Measurements from ENCODE around the gene ADAM19. TPM values are rescaled to one million over a fixed set of nuclear protein-coding genes. Genes with fewer than 3 reads are reported as not detected.

The ADAM19 gene
- total RNA-seq, 6 experiments from 2014 or later, result 1.8 to 9.4 (median 4.5) TPM

- ATAC-seq (no peak), DNase-seq (no peak)
- Histone ChIP-seq H3K27me3 (no peaks in the 10 kb centered on the region), H3K9me3 (no peaks in the 10 kb centered on the region), H3K4me1 (no peaks in the 10 kb centered on the region), H3K36me3 (no peaks in the 10 kb centered on the region), H3K27ac (no peak overlapping the region), H3K4me3 (no peak overlapping the region)
- WGBS (ENCODE audit: insufficient coverage, low coverage, low lambda C conversion rate, missing lambda C conversion rate), result 64% methylated on average over 5 of the region's 5 CpGs
- intact Hi-C loops (cut with DNase I), result no loop called here
- no peak for TF ChIP-seq POLR2A (IDR thresholded peaks at IDR 0.05)
These were observed 35.4 kb upstream of the ADAM19 start for GRCh38 chr5:157610990-157611389.

GRCh38 chr5:157608972-157609565, 33.5 kb upstream of the ADAM19 start:
- Histone ChIP-seq H3K9me3 (no peaks in the 10 kb centered on the region), H3K27ac (no peak overlapping the region), H3K4me3 (no peak overlapping the region), H3K4me1 (no peaks in the 10 kb centered on the region), H3K27me3 (no peaks in the 10 kb centered on the region), H3K36me3 (no peaks in the 10 kb centered on the region)
- intact Hi-C loops (cut with DNase I), result no loop called here
- no peak for TF ChIP-seq CTCF (IDR thresholded peaks at IDR 0.05)
- no peak for TF ChIP-seq POLR2A (IDR thresholded peaks at IDR 0.05)
- DNase-seq, result no peak
- WGBS (ENCODE audit: insufficient coverage, low coverage, low lambda C conversion rate, missing lambda C conversion rate), result 60% methylated on average over 6 of the region's 8 CpGs
- ATAC-seq, result no peak

GRCh38 chr5:157607371-157608161, 32.0 kb upstream of the ADAM19 start:
- Histone ChIP-seq H3K9me3 (no peaks in the 10 kb centered on the region), H3K27me3 (no peaks in the 10 kb centered on the region), H3K4me3 (no peak overlapping the region), H3K36me3 (no peaks in the 10 kb centered on the region), H3K4me1 (no peaks in the 10 kb centered on the region), H3K27ac (no peak overlapping the region)
- ATAC-seq, result no peak
- DNase-seq, result no peak
- 53% methylated on average over 7 of the region's 7 CpGs for WGBS (ENCODE audit: insufficient coverage, low coverage, low lambda C conversion rate, missing lambda C conversion rate)
- intact Hi-C loops (cut with DNase I), result no loop called here
- TF ChIP-seq POLR2A (IDR thresholded peaks at IDR 0.05) (no peak), CTCF (IDR thresholded peaks at IDR 0.05) (no peak)

GRCh38 chr5:157606046-157606445, 30.5 kb upstream of the ADAM19 start:
- no peak overlapping the region for H3K27ac ChIP-seq
- intact Hi-C loops (cut with DNase I), result no loop called here
- H3K9me3 ChIP-seq, result no peaks in the 10 kb centered on the region
- no peaks in the 10 kb centered on the region for H3K4me1 ChIP-seq
- no peaks in the 10 kb centered on the region for H3K36me3 ChIP-seq
- TF ChIP-seq POLR2A (IDR thresholded peaks at IDR 0.05) (no peak), CTCF (IDR thresholded peaks at IDR 0.05) (no peak)
- ATAC-seq (no peak), DNase-seq (no peak)
- no peaks in the 10 kb centered on the region for H3K27me3 ChIP-seq
- no peak overlapping the region for H3K4me3 ChIP-seq
- WGBS (ENCODE audit: insufficient coverage, low coverage, low lambda C conversion rate, missing lambda C conversion rate), result 95% methylated on average over 2 of the region's 2 CpGs
